Measurements from ENCODE around the gene POLR1G. TPM values are rescaled to one million over a fixed set of nuclear protein-coding genes. Genes with fewer than 3 reads are reported as not detected.
"Not testable (repeated sequence)": the region's sequence is repeated elsewhere in the genome, so short reads cannot be mapped to it uniquely, and the experiment has no call there.

POLR1G gene
- total RNA-seq, 1 experiment from 2014 or later, result 25.5 TPM

DNA sequence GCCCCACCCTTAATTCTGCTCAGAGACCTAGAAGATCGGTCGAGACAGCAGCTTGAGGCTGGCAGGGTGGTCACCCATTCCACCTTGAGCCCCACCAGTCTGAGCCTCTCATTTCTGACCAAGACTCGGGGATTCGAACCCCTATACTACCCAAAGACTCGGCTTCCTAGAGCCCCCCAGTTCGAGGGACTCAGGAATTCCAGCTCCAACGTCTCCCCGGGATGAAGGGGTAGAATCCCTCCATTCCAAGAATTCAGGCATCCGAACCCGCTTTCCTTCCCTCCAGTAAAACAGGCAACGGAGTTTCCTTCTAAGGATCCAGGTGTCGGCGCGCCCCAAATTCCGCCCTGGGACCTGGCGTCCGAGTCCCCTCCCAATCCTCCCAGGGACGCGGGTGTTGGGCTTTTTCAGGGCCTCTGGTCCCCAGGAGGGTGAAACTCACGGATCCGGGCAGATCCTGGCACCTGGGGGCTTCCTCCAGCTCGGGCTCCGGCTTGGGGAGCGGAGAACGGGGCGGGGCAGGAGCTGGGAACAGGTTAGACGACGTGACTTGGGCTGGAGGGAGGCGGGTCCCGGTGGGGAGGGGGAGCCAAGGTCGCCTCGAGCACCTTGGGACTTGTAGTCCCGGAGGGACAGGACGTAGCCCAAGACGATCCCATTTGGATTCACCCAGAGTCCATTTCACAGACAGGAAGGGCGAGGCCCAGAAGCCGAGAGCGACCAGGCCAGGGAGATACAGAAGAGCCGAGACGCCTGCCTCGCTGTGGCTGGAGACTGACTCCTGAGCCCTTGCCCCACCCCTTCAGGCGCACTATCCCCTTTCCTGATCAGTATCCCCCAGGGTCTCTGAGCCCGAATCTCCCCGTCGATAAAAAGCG, 1.6 kb upstream of the POLR1G start, which contains the start of gene PPP1R13L:
Gene PPP1R13L (minus strand): TSS at position 513 of the 878 bp plus-strand sequence. CDS start 6,751 bp downstream, outside the sequence.
- Histone ChIP-seq H3K27ac (peak within 1 kb of the TSS; percentile 99), H3K36me3 (peaks cover 16% of the 10 kb centered on the region), H3K4me3 (peak within 1 kb of the TSS; percentile 63), H3K4me1 (replicated peaks) (peaks cover 20% of the 10 kb centered on the region), H3K27me3 (replicated peaks) (no peaks in the 10 kb centered on the region), H3K9me3 (replicated peaks) (no peaks in the 10 kb centered on the region)
- no peak for DNase-seq (ENCODE audit: low read depth in 1 of 2, low spot score in 2 of 2)

DNA sequence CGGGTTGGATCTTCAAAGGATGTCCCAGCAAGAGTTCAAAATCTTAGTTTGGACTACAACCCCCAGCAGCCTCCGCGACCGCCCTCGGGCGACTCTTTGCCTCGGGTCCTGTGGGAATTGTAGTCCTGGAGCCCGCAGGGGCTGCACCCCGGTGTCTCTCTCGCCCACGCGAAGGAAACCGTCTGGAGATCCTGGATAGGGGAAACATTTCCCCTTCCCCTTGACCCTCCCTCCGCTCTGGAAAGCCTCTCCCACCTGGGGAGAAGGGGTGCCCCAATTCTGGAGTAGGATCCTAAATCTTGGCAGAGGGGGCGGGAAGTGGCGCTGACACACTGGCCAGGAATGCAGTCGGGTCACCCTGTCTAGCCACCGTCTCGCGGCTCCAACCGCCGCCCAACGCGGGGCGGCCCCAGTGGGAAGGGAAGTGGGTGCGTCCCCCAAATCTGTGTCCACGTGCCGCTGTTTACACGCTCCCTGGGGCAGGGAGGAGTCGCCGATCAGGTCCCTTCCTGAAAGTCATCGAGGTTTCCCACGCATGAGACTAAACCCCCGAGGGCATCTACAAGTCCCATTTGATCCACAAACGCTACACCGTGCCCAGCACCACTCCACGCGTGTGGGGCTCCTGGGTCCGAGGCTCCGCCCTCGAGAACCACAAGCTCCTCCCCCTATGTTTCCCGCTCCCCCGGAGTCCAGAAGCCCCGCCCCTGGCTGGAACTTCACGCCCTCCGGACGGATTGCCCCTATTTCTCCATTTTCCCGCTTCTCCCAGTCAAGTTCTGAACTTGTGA, 814 bp upstream of the POLR1G start:
- Histone ChIP-seq H3K27me3 (replicated peaks) (no peaks in the 10 kb centered on the region), H3K27ac (peak overlapping the region; percentile 99), H3K4me3 (peak overlapping the region; percentile 63), H3K4me1 (replicated peaks) (peaks cover 20% of the 10 kb centered on the region), H3K36me3 (peaks cover 22% of the 10 kb centered on the region), H3K9me3 (replicated peaks) (no peaks in the 10 kb centered on the region)
- peak; percentile 94 to 99 for DNase-seq (ENCODE audit: low read depth in 1 of 2, low spot score in 2 of 2)

GRCh38 chr19:45407091-45407375, 589 bp downstream of the POLR1G start:
- Histone ChIP-seq H3K27me3 (replicated peaks) (no peaks in the 10 kb centered on the region), H3K4me1 (replicated peaks) (peaks cover 20% of the 10 kb centered on the region), H3K36me3 (peaks cover 35% of the 10 kb centered on the region), H3K4me3 (peak overlapping the region; percentile 63), H3K9me3 (replicated peaks) (no peaks in the 10 kb centered on the region), H3K27ac (no peak overlapping the region)
- no peak for DNase-seq (ENCODE audit: low read depth in 1 of 2, low spot score in 2 of 2)

DNA sequence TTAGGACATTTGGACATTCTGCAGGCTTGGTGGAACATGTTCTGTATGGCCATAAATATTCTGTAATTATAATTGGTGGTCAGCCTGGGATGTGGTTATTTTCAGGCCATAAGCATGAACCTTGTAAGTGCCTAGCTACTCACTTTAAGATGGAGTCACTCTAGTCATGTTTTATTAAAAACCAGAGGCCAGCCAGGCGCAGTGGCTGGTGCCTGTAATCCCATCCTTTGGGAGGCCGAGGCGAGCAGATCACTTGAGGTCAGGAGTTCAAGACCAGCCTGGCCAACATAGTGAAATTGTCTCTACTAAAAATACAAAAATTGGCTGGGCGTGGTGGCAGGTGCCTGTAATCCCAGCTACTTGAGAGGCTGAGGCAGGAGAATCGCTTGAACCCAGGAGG, 1.1 kb downstream of the POLR1G start:
- H3K4me3 ChIP-seq, result peak overlapping the region; percentile 63
- peaks cover 41% of the 10 kb centered on the region for H3K36me3 ChIP-seq
- not testable (repeated sequence) for DNase-seq (ENCODE audit: low read depth in 1 of 2, low spot score in 2 of 2); H3K27me3 ChIP-seq (replicated peaks); H3K27ac ChIP-seq; H3K9me3 ChIP-seq (replicated peaks)
- H3K4me1 ChIP-seq (replicated peaks), result peaks cover 20% of the 10 kb centered on the region

- Histone ChIP-seq H3K4me3 (no peak overlapping the region), H3K27me3 (replicated peaks) (no peaks in the 10 kb centered on the region), H3K27ac (no peak overlapping the region), H3K4me1 (replicated peaks) (peaks cover 20% of the 10 kb centered on the region), H3K9me3 (replicated peaks) (no peaks in the 10 kb centered on the region), H3K36me3 (peaks cover 46% of the 10 kb centered on the region)
- DNase-seq (ENCODE audit: low read depth in 1 of 2, low spot score in 2 of 2), result no peak
Observed at GRCh38 chr19:45408121-45408520, 1.7 kb downstream of the POLR1G start.

- Histone ChIP-seq H3K9me3 (replicated peaks) (no peaks in the 10 kb centered on the region), H3K27me3 (replicated peaks) (no peaks in the 10 kb centered on the region), H3K36me3 (peaks cover 55% of the 10 kb centered on the region), H3K4me1 (replicated peaks) (peaks cover 20% of the 10 kb centered on the region), H3K4me3 (no peak overlapping the region), H3K27ac (no peak overlapping the region)
- no peak for DNase-seq (ENCODE audit: low read depth in 1 of 2, low spot score in 2 of 2)
Observed at GRCh38 chr19:45408830-45409556, 2.5 kb downstream of the POLR1G start.

DNA sequence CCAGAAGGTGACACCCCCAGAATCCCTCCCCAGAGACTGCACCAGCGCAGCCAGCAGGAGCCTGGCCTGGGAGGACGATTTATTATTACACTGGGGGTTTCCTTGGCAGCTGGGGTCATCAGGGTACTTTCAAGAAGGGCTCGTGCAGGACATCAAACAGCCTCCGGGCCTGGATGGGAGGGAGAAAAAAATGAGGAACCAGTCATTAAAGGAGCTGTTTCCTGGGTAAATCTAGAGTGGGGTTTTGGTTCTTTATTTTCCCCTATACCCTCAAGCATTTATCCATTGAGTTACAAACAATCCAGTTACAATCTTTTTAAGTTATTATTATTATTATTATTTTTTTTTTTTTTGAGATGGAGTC, 3.1 kb downstream of the POLR1G start:
- peaks cover 20% of the 10 kb centered on the region for H3K4me1 ChIP-seq (replicated peaks)
- no peaks in the 10 kb centered on the region for H3K9me3 ChIP-seq (replicated peaks)
- H3K27me3 ChIP-seq (replicated peaks), result no peaks in the 10 kb centered on the region
- no peak overlapping the region for H3K4me3 ChIP-seq
- H3K36me3 ChIP-seq, result peaks cover 61% of the 10 kb centered on the region
- H3K27ac ChIP-seq, result no peak overlapping the region
- no peak for DNase-seq (ENCODE audit: low read depth in 1 of 2, low spot score in 2 of 2)

- not testable (repeated sequence) for DNase-seq (ENCODE audit: low read depth in 1 of 2, low spot score in 2 of 2); H3K9me3 ChIP-seq (replicated peaks); H3K27ac ChIP-seq; H3K4me3 ChIP-seq; H3K27me3 ChIP-seq (replicated peaks)
- H3K4me1 ChIP-seq (replicated peaks), result peaks cover 12% of the 10 kb centered on the region
- peaks cover 65% of the 10 kb centered on the region for H3K36me3 ChIP-seq
Observed at GRCh38 chr19:45410330-45410729, 3.9 kb downstream of the POLR1G start.

DNA sequence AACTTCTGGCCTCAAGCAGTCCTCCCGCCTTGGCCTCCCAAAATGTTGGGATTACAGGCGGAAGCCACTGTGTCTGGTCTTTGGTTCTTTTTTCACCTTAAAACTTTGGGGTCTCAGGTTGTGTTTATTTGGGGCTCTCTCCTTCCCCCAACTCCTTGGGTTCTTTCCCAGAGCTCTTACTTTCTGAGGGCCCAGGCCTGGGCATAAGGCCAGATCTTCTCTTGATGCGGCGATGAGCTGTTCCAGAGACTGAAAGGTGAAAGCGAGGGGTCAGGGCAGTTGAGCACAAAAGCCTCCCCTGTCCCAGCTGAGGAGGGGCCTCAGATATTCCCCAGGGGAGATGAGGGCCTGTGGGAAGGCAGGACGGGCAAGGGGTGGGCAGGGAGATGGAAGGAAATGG, 7.1 kb downstream of the POLR1G start:
- Histone ChIP-seq H3K4me3 (no peak overlapping the region), H3K27ac (no peak overlapping the region), H3K27me3 (replicated peaks) (no peaks in the 10 kb centered on the region), H3K4me1 (replicated peaks) (no peaks in the 10 kb centered on the region), H3K36me3 (peaks cover 82% of the 10 kb centered on the region), H3K9me3 (replicated peaks) (no peaks in the 10 kb centered on the region)
- DNase-seq (ENCODE audit: low read depth in 1 of 2, low spot score in 2 of 2), result no peak

DNA sequence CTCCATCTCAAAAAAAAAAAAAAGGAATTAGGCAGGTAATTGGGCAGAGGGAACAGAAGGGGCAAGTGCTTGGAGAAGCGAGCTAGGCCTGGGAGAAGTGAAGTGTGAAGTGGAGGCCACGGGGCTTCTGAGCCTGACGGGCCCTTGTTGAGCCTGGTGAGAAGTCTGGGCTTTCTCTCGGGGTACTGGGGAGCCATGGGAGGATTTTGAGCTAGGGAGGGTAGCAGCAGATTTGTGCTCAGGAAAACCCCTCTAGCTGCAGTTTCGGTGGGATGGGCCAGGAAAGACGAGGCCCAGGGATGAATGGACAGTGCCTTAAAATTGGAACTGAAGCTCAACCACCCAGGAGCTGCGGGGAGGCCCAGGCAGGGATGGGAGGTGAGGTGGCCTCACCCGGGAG, 8.0 kb downstream of the POLR1G start:
- H3K4me1 ChIP-seq (replicated peaks), result no peaks in the 10 kb centered on the region
- DNase-seq (ENCODE audit: low read depth in 1 of 2, low spot score in 2 of 2), result no peak
- H3K27ac ChIP-seq, result no peak overlapping the region
- H3K27me3 ChIP-seq (replicated peaks), result no peaks in the 10 kb centered on the region
- H3K4me3 ChIP-seq, result no peak overlapping the region
- peaks cover 84% of the 10 kb centered on the region for H3K36me3 ChIP-seq
- no peaks in the 10 kb centered on the region for H3K9me3 ChIP-seq (replicated peaks)

DNA sequence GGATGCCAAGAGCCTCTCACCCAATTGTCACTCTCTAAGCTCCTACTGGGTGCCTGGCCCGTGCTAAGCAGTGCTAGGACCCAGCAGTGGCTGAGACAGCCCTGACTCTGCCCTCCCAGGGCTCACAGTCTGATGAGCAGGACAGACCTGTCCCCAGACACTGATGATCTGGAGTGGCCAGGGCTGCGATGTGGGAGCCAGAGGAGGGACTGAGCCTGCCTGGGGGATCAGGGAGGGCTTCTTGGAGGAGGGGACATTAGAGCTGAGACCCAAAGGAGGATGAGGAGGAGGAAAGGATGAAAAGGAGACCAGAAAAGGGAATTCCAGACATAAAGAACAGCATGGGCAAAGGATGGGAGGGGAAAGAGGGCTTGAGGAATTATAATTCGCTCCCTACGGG, 10.7 kb downstream of the POLR1G start:
- Histone ChIP-seq H3K4me1 (replicated peaks) (no peaks in the 10 kb centered on the region), H3K27me3 (replicated peaks) (no peaks in the 10 kb centered on the region), H3K4me3 (no peak overlapping the region), H3K36me3 (peaks cover 82% of the 10 kb centered on the region), H3K27ac (no peak overlapping the region), H3K9me3 (replicated peaks) (no peaks in the 10 kb centered on the region)
- no peak for DNase-seq (ENCODE audit: low read depth in 1 of 2, low spot score in 2 of 2)

DNA sequence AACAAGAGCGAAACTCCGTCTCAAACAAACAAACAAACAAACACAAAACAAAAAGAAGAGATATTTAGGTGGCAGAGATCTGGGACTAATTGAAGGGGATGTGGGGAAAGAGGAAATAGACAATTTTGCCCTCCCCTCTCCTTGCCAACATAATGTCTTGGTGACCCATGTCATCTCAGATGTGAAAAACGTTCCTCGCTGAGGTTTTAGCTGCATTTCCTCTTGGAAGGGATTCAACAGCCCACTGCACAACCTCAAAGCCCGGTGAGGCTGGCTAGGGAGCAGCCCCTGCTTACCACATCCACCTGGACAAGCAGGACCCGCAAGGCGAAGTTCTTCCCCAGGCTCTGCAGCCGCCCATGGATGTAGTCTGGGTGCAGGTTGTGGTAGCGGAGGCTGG, 12.4 kb downstream of the POLR1G start:
- Histone ChIP-seq H3K4me3 (no peak overlapping the region), H3K4me1 (replicated peaks) (peaks cover 6% of the 10 kb centered on the region), H3K9me3 (replicated peaks) (no peaks in the 10 kb centered on the region), H3K27me3 (replicated peaks) (no peaks in the 10 kb centered on the region), H3K27ac (no peak overlapping the region), H3K36me3 (peaks cover 71% of the 10 kb centered on the region)
- DNase-seq (ENCODE audit: low read depth in 1 of 2, low spot score in 2 of 2), result no peak

DNA sequence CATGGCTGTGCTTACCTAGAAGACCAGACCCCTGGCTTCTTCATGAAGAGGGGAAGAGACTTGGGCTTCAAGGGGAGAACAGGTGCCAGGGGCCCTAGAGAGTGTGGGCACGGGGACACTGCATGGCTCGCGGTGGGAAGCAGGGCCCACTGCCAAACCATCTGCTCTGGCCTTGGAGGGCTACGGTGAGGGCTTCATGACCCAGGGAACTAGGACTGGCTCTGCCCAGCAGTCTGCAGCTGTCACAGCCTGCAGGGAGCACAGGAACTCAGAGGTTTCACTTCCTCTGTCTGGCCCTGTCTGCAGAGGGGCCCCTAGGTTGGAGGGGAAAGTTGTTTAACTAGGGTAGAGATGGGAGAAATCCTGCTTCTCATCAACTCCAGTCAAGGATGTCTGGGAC, 13.0 kb downstream of the POLR1G start:
- H3K4me1 ChIP-seq (replicated peaks), result peaks cover 11% of the 10 kb centered on the region
- no peaks in the 10 kb centered on the region for H3K9me3 ChIP-seq (replicated peaks)
- no peaks in the 10 kb centered on the region for H3K27me3 ChIP-seq (replicated peaks)
- H3K27ac ChIP-seq, result no peak overlapping the region
- DNase-seq (ENCODE audit: low read depth in 1 of 2, low spot score in 2 of 2), result no peak
- peaks cover 65% of the 10 kb centered on the region for H3K36me3 ChIP-seq
- no peak overlapping the region for H3K4me3 ChIP-seq

GRCh38 chr19:45419895-45420294, 13.5 kb downstream of the POLR1G start:
- H3K9me3 ChIP-seq (replicated peaks), result no peaks in the 10 kb centered on the region
- no peak overlapping the region for H3K27ac ChIP-seq
- DNase-seq (ENCODE audit: low read depth in 1 of 2, low spot score in 2 of 2), result no peak
- peaks cover 60% of the 10 kb centered on the region for H3K36me3 ChIP-seq
- no peak overlapping the region for H3K4me3 ChIP-seq
- no peaks in the 10 kb centered on the region for H3K27me3 ChIP-seq (replicated peaks)
- peaks cover 11% of the 10 kb centered on the region for H3K4me1 ChIP-seq (replicated peaks)

Data from SJSA1 (cell line).